CD4-positive, alpha-beta T cell treated with Interleukin-1 beta for 1 hour (primary cell): Measurements from ENCODE around the gene ERICH4.
"Not testable (repeated sequence)": the region's sequence is repeated elsewhere in the genome, so short reads cannot be mapped to it uniquely, and the experiment has no call there.

Source experiments
- DNase-seq, 2 donors: peaks; one replicate each; pipeline ENCODE4 v3.0.0-alpha.2; 2020 to 2022

The ERICH4 gene

GRCh38 chr19:41415154-41415571 lies 27.8 kb upstream of the ERICH4 start:
- DNase-seq, result no peak

- DNase-seq, result no peak
Observed at GRCh38 chr19:41416194-41416674, 26.7 kb upstream of the ERICH4 start.

GRCh38 chr19:41420101-41420880 lies 22.7 kb upstream of the ERICH4 start:
- DNase-seq, result peak in 1 of 2 donors; percentile 39

GRCh38 chr19:41421314-41421713 lies 21.6 kb upstream of the ERICH4 start:
- no peak for DNase-seq

- no peak for DNase-seq
Observed at GRCh38 chr19:41421973-41422372, 21.0 kb upstream of the ERICH4 start.

- no peak for DNase-seq
Observed at GRCh38 chr19:41422456-41422855, 20.5 kb upstream of the ERICH4 start.

- no peak for DNase-seq
Observed at GRCh38 chr19:41422955-41423354, 20.0 kb upstream of the ERICH4 start.

GRCh38 chr19:41424335-41425173 lies 18.4 kb upstream of the ERICH4 start:
- DNase-seq, result peak in 1 of 2 donors; percentile 7

GRCh38 chr19:41425174-41426115 lies 17.5 kb upstream of the ERICH4 start:
- DNase-seq, result no peak

- DNase-seq, result no peak
Observed at GRCh38 chr19:41426116-41426841, 16.7 kb upstream of the ERICH4 start.

- peak; percentile 41 to 45 for DNase-seq
Observed at GRCh38 chr19:41426952-41427646, 15.9 kb upstream of the ERICH4 start, which contains the start of gene B3GNT8. TSS of gene B3GNT8 (minus strand) at chr19:41427374. CDS start at chr19:41426778, 596 bp downstream.

GRCh38 chr19:41427647-41428480 lies 15.1 kb upstream of the ERICH4 start:
- peak; percentile 47 to 66 for DNase-seq

- DNase-seq, result no peak
Observed at GRCh38 chr19:41428481-41428859, 14.5 kb upstream of the ERICH4 start.

GRCh38 chr19:41430922-41431321 lies 12.0 kb upstream of the ERICH4 start:
- no peak for DNase-seq

GRCh38 chr19:41431426-41432386 lies 11.2 kb upstream of the ERICH4 start:
- peak; percentile 35 to 45 for DNase-seq

GRCh38 chr19:41433171-41433570 lies 9.8 kb upstream of the ERICH4 start:
- no peak for DNase-seq

GRCh38 chr19:41434450-41434849 lies 8.5 kb upstream of the ERICH4 start:
- no peak for DNase-seq

GRCh38 chr19:41435376-41435775 lies 7.6 kb upstream of the ERICH4 start:
- not testable (repeated sequence) for DNase-seq
